Uterus (tissue), 4 donors: ENCODE measurements around the gene SLC2A11. TPM values are rescaled to one million over a fixed set of nuclear protein-coding genes. Genes with fewer than 3 reads are reported as not detected.
A peak's percentile ranks its signal among the peaks of the same experiment; 100 is the strongest.

ENCODE experiments used
- DNase-seq, 2 donors: peaks; one replicate each; pipeline ENCODE4 v3.0.0-alpha.2; 2019 to 2020
- H3K27ac ChIP-seq, 2 donors: fragments of 200-600 bp; sonication (generic); 1 replicate in 1 of 2; 2 replicates in 1 of 2; pipeline ENCODE4 v1.5.1; 2016 to 2018
- H3K27me3 ChIP-seq, 2 donors: fragments of 200-600 bp; sonication (generic); one replicate each; pipeline ENCODE4 v1.5.1; 2018 to 2019; ENCODE audit warnings: control low read depth in 1 of 2
- H3K36me3 ChIP-seq, 2 donors: fragments of 200-600 bp; sonication (generic); one replicate each; pipeline ENCODE4 v1.5.1; 2019; ENCODE audit warnings: control low read depth in 1 of 2
- H3K4me1 ChIP-seq, 2 donors: fragments of 200-600 bp; sonication (generic); one replicate each; pipeline ENCODE4 v1.5.1; 2018 to 2019; ENCODE audit warnings: control low read depth in 1 of 2
- H3K4me3 ChIP-seq, 2 donors: fragments of 200-600 bp; sonication (generic); 1 replicate in 1 of 2; 2 replicates in 1 of 2; pipeline ENCODE4 v1.5.1; 2018 to 2019; ENCODE audit warnings: mild to moderate bottlenecking in 1 of 2
- H3K9me3 ChIP-seq, 2 donors: fragments of 200-600 bp; sonication (generic); one replicate each; pipeline ENCODE4 v1.5.1; 2019; ENCODE audit warnings: control low read depth in 1 of 2
- POLR2A ChIP-seq, 2 donors: fragments of 450-650 bp; IDR thresholded peaks; one replicate each; pipeline ENCODE4 v1.6.1; 2016; ENCODE audit warnings: antibody characterized with exemption in 2 of 2, mild to moderate bottlenecking in 1 of 2, moderate library complexity in 1 of 2
- intact Hi-C: fragments of 100-400 bp; cut with DNase I; formaldehyde crosslinking; loops from one replicate; pipeline ENCODE4 v1.15.1; 2023; ENCODE audit warnings: low total_unique reads
- total RNA-seq, 4 donors: library from RNA; depleted of rRNA in 3 of 4; stranded (reverse); fragments of >200 nt in 3 of 4; gene quantifications; one replicate each; pipeline versions ENCODE4 v1.1.0 to v1.2.4, GENCODE V29; 2014 to 2023
- TF ChIP-seq, protein P1 (sequence below), 4 experiments: fragments of 200-600 bp in 2 of 4; fragments of 450-650 bp in 2 of 4; sonication (generic) in 2 of 4; IDR thresholded peaks; one replicate each; pipeline ENCODE4 v1.5.1; 2016 to 2019; ENCODE audit warnings: antibody characterized with exemption in 4 of 4, mild to moderate bottlenecking in 2 of 4, moderate library complexity in 1 of 4
- donor health status: DM: yes; HTN: yes; CAD: no.

Gene SLC2A11, protein sequence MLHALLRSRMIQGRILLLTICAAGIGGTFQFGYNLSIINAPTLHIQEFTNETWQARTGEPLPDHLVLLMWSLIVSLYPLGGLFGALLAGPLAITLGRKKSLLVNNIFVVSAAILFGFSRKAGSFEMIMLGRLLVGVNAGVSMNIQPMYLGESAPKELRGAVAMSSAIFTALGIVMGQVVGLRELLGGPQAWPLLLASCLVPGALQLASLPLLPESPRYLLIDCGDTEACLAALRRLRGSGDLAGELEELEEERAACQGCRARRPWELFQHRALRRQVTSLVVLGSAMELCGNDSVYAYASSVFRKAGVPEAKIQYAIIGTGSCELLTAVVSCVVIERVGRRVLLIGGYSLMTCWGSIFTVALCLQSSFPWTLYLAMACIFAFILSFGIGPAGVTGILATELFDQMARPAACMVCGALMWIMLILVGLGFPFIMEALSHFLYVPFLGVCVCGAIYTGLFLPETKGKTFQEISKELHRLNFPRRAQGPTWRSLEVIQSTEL
- total RNA-seq: 10 to 100 TPM in 3 of 4 donors, under 1 TPM in 1; under 0.01 to 63.3 (median 15.0) TPM

DNA sequence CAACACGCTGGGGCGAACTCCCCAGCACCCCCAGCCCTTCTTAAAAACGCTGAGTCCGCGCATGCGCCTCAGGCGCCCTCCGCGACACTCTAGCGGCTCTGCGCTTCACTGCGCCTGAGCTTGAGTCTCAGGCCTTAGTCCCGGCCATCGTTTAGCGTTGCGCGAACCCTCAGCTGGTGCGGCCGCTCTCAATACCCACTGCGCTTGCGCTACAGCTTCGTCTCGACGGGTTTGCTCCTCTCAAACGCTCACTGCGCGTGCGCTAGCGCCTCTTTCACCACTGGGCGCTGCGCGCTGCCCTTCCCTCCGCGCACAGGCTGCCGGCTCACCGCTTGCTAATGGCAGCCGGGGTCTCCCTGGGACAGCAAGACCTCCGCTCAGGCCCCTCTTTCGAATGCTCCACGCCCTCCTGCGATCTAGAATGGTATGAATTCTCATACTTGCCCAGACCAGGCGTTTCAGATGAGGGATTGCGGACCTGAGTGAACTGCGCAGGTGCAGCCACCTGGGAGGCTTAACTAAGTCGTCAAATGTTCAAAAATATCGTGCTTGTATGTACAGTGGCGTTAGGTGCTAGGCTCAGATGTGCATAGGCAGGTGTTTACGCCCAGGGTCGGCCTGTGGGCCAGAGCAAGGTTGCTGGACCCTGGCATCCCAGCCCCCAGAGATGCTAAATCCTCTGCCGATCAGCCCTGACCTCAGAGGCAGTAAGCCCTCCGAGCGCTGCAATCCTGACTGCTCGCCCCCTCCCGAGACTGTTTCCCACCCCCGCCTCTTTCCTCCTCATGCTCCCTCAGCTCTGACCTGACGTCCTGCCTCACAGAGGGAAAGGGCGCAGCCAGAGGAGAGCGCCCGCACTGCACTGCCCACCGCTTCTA, at the start of gene SLC2A11:
Gene SLC2A11, plus strand, starts transcription at position 270 of the 878 bp plus-strand sequence. Its CDS starts 125 bp downstream, at position 395.
- Histone ChIP-seq H3K4me3 (peak within 1 kb of the TSS; percentile 48 to 58), H3K27me3 (no peaks in the 10 kb centered on the region), H3K27ac (peak within 1 kb of the TSS; percentile 83 to 91), H3K36me3 (no peaks in the 10 kb centered on the region), H3K4me1 (no peaks in the 10 kb centered on the region), H3K9me3 (no peaks in the 10 kb centered on the region)
- intact Hi-C loops: no loop called here
- TF ChIP-seq, protein P1, sequence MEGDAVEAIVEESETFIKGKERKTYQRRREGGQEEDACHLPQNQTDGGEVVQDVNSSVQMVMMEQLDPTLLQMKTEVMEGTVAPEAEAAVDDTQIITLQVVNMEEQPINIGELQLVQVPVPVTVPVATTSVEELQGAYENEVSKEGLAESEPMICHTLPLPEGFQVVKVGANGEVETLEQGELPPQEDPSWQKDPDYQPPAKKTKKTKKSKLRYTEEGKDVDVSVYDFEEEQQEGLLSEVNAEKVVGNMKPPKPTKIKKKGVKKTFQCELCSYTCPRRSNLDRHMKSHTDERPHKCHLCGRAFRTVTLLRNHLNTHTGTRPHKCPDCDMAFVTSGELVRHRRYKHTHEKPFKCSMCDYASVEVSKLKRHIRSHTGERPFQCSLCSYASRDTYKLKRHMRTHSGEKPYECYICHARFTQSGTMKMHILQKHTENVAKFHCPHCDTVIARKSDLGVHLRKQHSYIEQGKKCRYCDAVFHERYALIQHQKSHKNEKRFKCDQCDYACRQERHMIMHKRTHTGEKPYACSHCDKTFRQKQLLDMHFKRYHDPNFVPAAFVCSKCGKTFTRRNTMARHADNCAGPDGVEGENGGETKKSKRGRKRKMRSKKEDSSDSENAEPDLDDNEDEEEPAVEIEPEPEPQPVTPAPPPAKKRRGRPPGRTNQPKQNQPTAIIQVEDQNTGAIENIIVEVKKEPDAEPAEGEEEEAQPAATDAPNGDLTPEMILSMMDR (IDR thresholded peaks at IDR 0.05): peak; percentile 31 to 62 (median 45)
- TF ChIP-seq POLR2A (IDR thresholded peaks at IDR 0.05): peak; percentile 36 to 80
- DNase-seq: peak; percentile 96 to 97

DNA sequence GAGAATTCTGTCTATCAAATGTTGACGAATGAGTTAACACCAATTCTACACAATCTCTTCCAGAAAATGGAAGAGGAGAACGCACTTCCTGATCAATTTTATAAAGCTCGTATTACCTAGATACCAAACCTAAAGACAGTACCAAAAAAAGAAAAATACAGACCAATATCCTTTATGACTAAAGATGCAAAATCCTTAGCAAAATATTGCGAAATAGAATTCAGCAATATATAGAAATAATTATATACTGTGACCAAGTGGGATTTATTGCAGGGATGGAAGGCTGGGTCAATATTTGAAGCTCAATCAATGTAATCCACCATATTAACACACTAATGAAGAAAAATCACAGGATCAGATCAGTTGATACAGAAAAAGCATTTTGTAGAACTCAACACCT, 45.3 kb upstream of the SLC2A11 start:
- H3K4me3 ChIP-seq: no peak overlapping the region
- TF ChIP-seq, protein P1 (IDR thresholded peaks at IDR 0.05): no peak
- no peak for TF ChIP-seq POLR2A (IDR thresholded peaks at IDR 0.05)
- intact Hi-C loops: no loop called here
- no peak for DNase-seq
- H3K4me1 ChIP-seq: no peaks in the 10 kb centered on the region
- H3K27me3 ChIP-seq: no peaks in the 10 kb centered on the region
- H3K9me3 ChIP-seq: no peaks in the 10 kb centered on the region
- H3K36me3 ChIP-seq: no peaks in the 10 kb centered on the region
- H3K27ac ChIP-seq: no peak overlapping the region

DNA sequence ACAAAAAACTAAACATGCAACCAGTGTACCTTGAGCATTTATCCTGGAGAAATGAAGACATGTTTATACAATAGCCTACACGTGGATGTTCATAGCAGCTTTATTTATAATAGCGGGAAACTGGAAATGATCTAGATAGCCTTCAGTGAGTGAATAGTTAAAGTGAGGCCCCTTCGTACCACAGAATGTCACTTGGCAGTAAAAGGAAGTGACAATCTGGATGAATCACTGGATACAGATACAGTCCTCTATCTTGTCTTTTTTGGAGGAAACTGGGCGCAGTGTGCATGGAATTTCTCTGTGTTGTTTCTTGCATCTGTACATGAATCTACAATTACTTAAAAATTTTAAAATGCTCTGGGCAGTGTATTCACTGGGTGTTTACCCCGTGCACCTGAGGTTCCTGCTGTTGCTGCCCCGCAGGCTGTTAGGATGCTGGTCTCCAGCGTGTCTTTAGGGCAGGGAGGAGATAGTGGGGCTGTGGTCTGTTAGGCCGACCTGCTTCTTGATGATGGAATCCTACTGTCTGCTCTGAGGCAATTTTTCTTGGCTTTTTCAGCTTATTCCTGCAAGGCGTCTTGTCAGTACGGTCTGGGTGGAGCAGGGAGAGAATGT, 42.0 kb upstream of the SLC2A11 start:
- DNase-seq: no peak
- no peak overlapping the region for H3K4me3 ChIP-seq
- no peak overlapping the region for H3K27ac ChIP-seq
- TF ChIP-seq, protein P1 (IDR thresholded peaks at IDR 0.05): no peak
- TF ChIP-seq POLR2A (IDR thresholded peaks at IDR 0.05): no peak
- no peaks in the 10 kb centered on the region for H3K27me3 ChIP-seq
- no peaks in the 10 kb centered on the region for H3K36me3 ChIP-seq
- intact Hi-C loops: no loop called here
- no peaks in the 10 kb centered on the region for H3K9me3 ChIP-seq
- H3K4me1 ChIP-seq: no peaks in the 10 kb centered on the region

DNA sequence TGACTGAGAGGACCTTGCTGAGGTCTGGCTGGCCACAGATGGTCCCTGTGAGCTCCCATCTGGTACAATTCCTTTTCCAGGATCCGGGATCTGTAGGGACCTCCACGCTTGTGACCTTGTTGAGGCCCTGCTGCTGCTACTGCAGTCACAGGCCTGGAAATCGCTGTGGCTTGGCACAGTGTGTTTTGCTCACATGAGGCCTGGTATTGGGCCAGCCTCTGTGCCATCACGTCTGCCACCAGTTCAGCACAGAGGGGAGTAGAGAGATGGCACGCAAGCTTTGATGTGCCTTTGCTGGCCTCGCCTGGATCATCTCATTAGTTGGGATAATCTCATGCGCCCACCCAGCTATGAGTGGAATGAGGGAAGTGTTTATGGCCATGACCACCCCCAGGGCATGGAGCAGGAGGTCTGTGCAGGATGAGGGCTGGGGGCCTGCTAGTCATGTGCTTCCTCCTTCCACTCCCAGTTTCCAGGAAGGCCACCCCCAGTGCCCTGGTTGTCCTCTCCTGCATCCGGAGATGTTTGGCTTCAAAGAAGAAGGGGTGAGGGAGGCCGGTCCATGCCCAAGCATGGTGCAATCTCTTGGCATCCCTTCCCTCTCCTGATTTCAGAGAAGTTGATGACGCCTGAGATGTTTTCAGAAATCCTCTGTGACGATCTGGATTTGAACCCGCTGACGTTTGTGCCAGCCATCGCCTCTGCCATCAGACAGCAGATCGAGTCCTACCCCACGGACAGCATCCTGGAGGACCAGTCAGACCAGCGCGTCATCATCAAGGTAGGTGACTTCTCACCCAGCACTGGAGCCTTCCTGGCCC, 41.3 kb upstream of the SLC2A11 start:
- intact Hi-C loops: no loop called here
- Histone ChIP-seq H3K27ac (no peak overlapping the region), H3K4me3 (no peak overlapping the region), H3K27me3 (no peaks in the 10 kb centered on the region), H3K36me3 (no peaks in the 10 kb centered on the region), H3K4me1 (no peaks in the 10 kb centered on the region), H3K9me3 (no peaks in the 10 kb centered on the region)
- TF ChIP-seq POLR2A (IDR thresholded peaks at IDR 0.05): no peak
- TF ChIP-seq, protein P1 (IDR thresholded peaks at IDR 0.05): no peak
- DNase-seq: no peak
